Activated T-helper 1 cell treated with Interleukin-2 at 50 U/mL for 16 hours (primary cell): Measurements from ENCODE around the gene SGK1.

Experiments
- DNase-seq: peaks from one replicate; pipeline ENCODE4 v3.0.0-alpha.2; 2020; ENCODE audit warnings: low read depth

Gene SGK1

GRCh38 chr6:134171517-134171916 is 146.4 kb downstream of the SGK1 start:
- no peak for DNase-seq

- DNase-seq: no peak
These were observed 147.1 kb downstream of the SGK1 start for GRCh38 chr6:134170844-134171243.

GRCh38 chr6:134169871-134170486 is 147.9 kb downstream of the SGK1 start:
- no peak for DNase-seq

- no peak for DNase-seq
These were observed 149.2 kb downstream of the SGK1 start for GRCh38 chr6:134168590-134169208.

- no peak for DNase-seq
These were observed 151.2 kb downstream of the SGK1 start for GRCh38 chr6:134166511-134167261.

GRCh38 chr6:134165561-134166201 is 152.2 kb downstream of the SGK1 start:
- DNase-seq: no peak

GRCh38 chr6:134164300-134164699 is 153.6 kb downstream of the SGK1 start:
- no peak for DNase-seq

GRCh38 chr6:134162932-134163331 is 155.0 kb downstream of the SGK1 start:
- DNase-seq: no peak

- no peak for DNase-seq
These were observed 156.9 kb downstream of the SGK1 start for GRCh38 chr6:134161041-134161440.

- no peak for DNase-seq
These were observed 165.0 kb downstream of the SGK1 start for GRCh38 chr6:134152767-134153485.

- DNase-seq: no peak
These were observed 169.3 kb downstream of the SGK1 start for GRCh38 chr6:134148566-134148965.

- DNase-seq: no peak
These were observed 170.8 kb downstream of the SGK1 start for GRCh38 chr6:134147034-134147533.

- no peak for DNase-seq
These were observed 171.5 kb downstream of the SGK1 start for GRCh38 chr6:134146268-134147033.

- no peak for DNase-seq
These were observed 172.1 kb downstream of the SGK1 start for GRCh38 chr6:134145786-134146185.

- no peak for DNase-seq
These were observed 179.5 kb downstream of the SGK1 start for GRCh38 chr6:134138226-134138975.

GRCh38 chr6:134134654-134135053 is 183.3 kb downstream of the SGK1 start:
- no peak for DNase-seq

- DNase-seq: no peak
These were observed 185.3 kb downstream of the SGK1 start for GRCh38 chr6:134132494-134133141.

- DNase-seq: no peak
These were observed 186.3 kb downstream of the SGK1 start for GRCh38 chr6:134131530-134132139.

- no peak for DNase-seq
These were observed 189.8 kb downstream of the SGK1 start for GRCh38 chr6:134128146-134128545.
